Ishikawa (cell line): ENCODE results near the gene MEGF11.
A peak's percentile ranks its signal among the peaks of the same experiment; 100 is the strongest.

Experiments used
- CEBPB ChIP-seq: IDR thresholded peaks from 2 replicates; pipeline ENCODE4 v1.6.1; 2012
- CREB1 ChIP-seq: IDR thresholded peaks from 2 replicates; pipeline ENCODE4 v1.6.1; 2012; ENCODE audit warnings: low read depth
- EGR1 ChIP-seq: IDR thresholded peaks from 2 replicates; pipeline ENCODE4 v1.6.1; 2012
- EP300 ChIP-seq: IDR thresholded peaks from 2 replicates; pipeline ENCODE4 v1.6.1; 2012; ENCODE audit warnings: borderline replicate concordance
- FOXM1 ChIP-seq: IDR thresholded peaks from 2 replicates; pipeline ENCODE4 v1.6.1; 2012; ENCODE audit warnings: low read depth, borderline replicate concordance
- NFIC ChIP-seq: IDR thresholded peaks from 2 replicates; pipeline ENCODE4 v1.6.1; 2012
- RAD21 ChIP-seq: IDR thresholded peaks from 2 replicates; pipeline ENCODE4 v1.6.1; 2012; ENCODE audit warnings: low read depth
- TAF1 ChIP-seq: IDR thresholded peaks from 2 replicates; pipeline ENCODE4 v1.6.1; 2012; ENCODE audit warnings: low read depth, mild to moderate bottlenecking
- TCF12 ChIP-seq: IDR thresholded peaks from 2 replicates; pipeline ENCODE4 v1.6.1; 2012; ENCODE audit warnings: low read depth
- TEAD4 ChIP-seq: IDR thresholded peaks from 2 replicates; pipeline ENCODE4 v1.6.1; 2012
- USF1 ChIP-seq: IDR thresholded peaks from 2 replicates; pipeline ENCODE4 v1.6.1; 2012
- YY1 ChIP-seq: IDR thresholded peaks from 2 replicates; pipeline ENCODE4 v1.6.1; 2012; ENCODE audit warnings: low read depth
- ZBTB7A ChIP-seq: IDR thresholded peaks from 2 replicates; pipeline ENCODE4 v1.6.1; 2012; ENCODE audit warnings: low read depth
- TF ChIP-seq, protein P1 (sequence below): IDR thresholded peaks from 2 replicates; pipeline ENCODE4 v1.6.1; 2012; ENCODE audit warnings: low read depth, mild to moderate bottlenecking
- TF ChIP-seq, protein P2 (sequence below): IDR thresholded peaks from 2 replicates; pipeline ENCODE4 v1.6.1; 2012

Gene MEGF11

DNA sequence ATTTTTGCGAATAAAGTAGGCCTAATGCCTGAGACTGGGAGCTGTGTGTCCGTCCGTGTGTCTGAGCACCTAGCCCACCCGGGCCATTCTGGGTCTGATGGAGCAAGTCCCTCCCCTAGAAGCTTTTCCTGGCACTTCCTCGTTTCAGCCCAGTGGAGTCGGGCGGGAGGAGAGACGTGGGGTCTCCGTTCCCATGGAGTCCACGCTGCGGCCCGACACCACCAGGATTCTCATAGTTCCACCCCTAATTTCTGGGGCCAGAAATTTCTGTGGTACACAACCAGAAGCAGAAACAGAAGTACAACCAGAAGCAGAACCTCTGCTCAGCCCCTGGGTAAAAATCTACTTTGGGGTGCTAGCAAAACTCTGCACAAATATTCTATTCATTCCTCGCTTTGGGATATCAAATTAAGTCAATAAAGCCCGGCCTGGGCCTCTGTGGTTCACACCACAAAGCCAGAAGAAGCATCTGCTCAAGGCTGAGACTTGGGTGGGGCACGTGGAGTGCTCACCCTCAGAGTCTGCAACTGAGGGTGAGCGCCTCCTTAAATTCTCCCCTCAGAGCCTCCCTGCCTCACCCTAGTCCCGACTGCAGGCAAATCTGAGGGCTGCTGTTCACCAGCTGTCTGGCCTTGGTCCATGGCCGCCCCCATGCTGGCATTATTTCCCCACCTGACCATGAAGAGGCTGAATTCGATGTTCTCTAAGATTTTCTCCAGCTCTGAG, 1.6 kb upstream of the MEGF11 start:
- no peak for TF ChIP-seq EGR1
- TF ChIP-seq CREB1, result no peak
- TF ChIP-seq, protein P1, sequence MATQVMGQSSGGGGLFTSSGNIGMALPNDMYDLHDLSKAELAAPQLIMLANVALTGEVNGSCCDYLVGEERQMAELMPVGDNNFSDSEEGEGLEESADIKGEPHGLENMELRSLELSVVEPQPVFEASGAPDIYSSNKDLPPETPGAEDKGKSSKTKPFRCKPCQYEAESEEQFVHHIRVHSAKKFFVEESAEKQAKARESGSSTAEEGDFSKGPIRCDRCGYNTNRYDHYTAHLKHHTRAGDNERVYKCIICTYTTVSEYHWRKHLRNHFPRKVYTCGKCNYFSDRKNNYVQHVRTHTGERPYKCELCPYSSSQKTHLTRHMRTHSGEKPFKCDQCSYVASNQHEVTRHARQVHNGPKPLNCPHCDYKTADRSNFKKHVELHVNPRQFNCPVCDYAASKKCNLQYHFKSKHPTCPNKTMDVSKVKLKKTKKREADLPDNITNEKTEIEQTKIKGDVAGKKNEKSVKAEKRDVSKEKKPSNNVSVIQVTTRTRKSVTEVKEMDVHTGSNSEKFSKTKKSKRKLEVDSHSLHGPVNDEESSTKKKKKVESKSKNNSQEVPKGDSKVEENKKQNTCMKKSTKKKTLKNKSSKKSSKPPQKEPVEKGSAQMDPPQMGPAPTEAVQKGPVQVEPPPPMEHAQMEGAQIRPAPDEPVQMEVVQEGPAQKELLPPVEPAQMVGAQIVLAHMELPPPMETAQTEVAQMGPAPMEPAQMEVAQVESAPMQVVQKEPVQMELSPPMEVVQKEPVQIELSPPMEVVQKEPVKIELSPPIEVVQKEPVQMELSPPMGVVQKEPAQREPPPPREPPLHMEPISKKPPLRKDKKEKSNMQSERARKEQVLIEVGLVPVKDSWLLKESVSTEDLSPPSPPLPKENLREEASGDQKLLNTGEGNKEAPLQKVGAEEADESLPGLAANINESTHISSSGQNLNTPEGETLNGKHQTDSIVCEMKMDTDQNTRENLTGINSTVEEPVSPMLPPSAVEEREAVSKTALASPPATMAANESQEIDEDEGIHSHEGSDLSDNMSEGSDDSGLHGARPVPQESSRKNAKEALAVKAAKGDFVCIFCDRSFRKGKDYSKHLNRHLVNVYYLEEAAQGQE, result no peak
- TF ChIP-seq, protein P2, sequence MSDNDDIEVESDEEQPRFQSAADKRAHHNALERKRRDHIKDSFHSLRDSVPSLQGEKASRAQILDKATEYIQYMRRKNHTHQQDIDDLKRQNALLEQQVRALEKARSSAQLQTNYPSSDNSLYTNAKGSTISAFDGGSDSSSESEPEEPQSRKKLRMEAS, result no peak

GRCh38 chr15:66254089-66254950, 770 bp upstream of the MEGF11 start:
- TF ChIP-seq NFIC (no peak), TAF1 (no peak), USF1 (no peak), EGR1 (no peak), FOXM1 (no peak), TCF12 (no peak), ZBTB7A (no peak), EP300 (no peak), RAD21 (no peak), CEBPB (no peak), TEAD4 (no peak), CREB1 (no peak), YY1 (no peak)
- TF ChIP-seq, protein P2, result no peak
- TF ChIP-seq, protein P1, result no peak

GRCh38 chr15:66252685-66253417, 699 bp downstream of the MEGF11 start:
- TF ChIP-seq USF1 (no peak), TAF1 (no peak), YY1 (no peak), EP300 (no peak), CEBPB (no peak), EGR1 (peak; percentile 57), ZBTB7A (0 out of 2 replicates have a peak, but pooled peaks have one; percentile 7)
- TF ChIP-seq, protein P2, result peak; percentile 52
- TF ChIP-seq, protein P1, result no peak
